PC-3 (cell line): Measurements from ENCODE around the gene PLSCR3. TPM values are rescaled to one million over a fixed set of nuclear protein-coding genes. Genes with fewer than 3 reads are reported as not detected.

Source experiments
- ATAC-seq: fragments of 200-7000 bp; cut with Tn5 transposase; 2 replicates; pipeline ENCODE4 v1.9.1; 2020; ENCODE audit warnings: mild to moderate bottlenecking, moderate library complexity
- BruUV-seq: library from RNA; stranded (reverse); fragments of 400-500 nt; replicated peaks from 2 replicates; lab custom pipeline; 2021; lab: Mats Ljungman, UMichigan
- CTCF ChIA-PET: fragments of 300-600 bp; sonication (Branson Sonifier 250); formaldehyde crosslinking; loops from one replicate; lab custom pipeline; 2022; ENCODE audit warnings: antibody characterized with exemption; lab: Charles Lee
- POLR2A ChIA-PET: fragments of 300-600 bp; sonication (Branson Sonifier 250); formaldehyde crosslinking; loops from one replicate; lab custom pipeline; 2022; ENCODE audit warnings: antibody characterized with exemption; ENCODE audit not compliant: unreplicated experiment; lab: Charles Lee
- DNase-seq: peaks from one replicate; pipeline ENCODE4 v3.0.0-alpha.2; 2015
- H2AFZ ChIP-seq: fragments of 300-600 bp; sonication (generic); 2 replicates; pipeline ENCODE4 v1.6.0; 2016; ENCODE audit warnings: antibody characterized with exemption, low read length
- H3F3A ChIP-seq: fragments of 300-600 bp; sonication (generic); one replicate; pipeline ENCODE4 v1.6.0; 2017; ENCODE audit warnings: antibody characterized with exemption, low read length, control low read depth, mild to moderate bottlenecking; ENCODE audit not compliant: unreplicated experiment
- H3K27ac ChIP-seq: fragments of 300-600 bp; sonication (generic); 2 replicates; pipeline ENCODE4 v1.5.1; 2016; ENCODE audit warnings: mild to moderate bottlenecking, low read length
- H3K27me3 ChIP-seq: fragments of 300-600 bp; sonication (generic); 2 replicates; pipeline ENCODE4 v1.6.1; 2016; ENCODE audit warnings: low read length, mixed read lengths
- H3K36me3 ChIP-seq: fragments of 300-600 bp; sonication (generic); 2 replicates; pipeline ENCODE4 v1.6.1; 2016; ENCODE audit warnings: low read depth, mixed run types, low read length, mixed read lengths
- H3K4me1 ChIP-seq: fragments of 300-600 bp; sonication (generic); 2 replicates; pipeline ENCODE4 v1.5.1; 2016; ENCODE audit warnings: low read length; ENCODE audit not compliant: insufficient read depth
- H3K4me2 ChIP-seq: fragments of 300-600 bp; sonication (generic); 2 replicates; pipeline ENCODE4 v1.6.0; 2016; ENCODE audit warnings: low read length
- H3K4me3 ChIP-seq: fragments of 300-600 bp; sonication (generic); 2 replicates; pipeline ENCODE4 v1.5.1; 2016; ENCODE audit warnings: mild to moderate bottlenecking, low read length, mixed read lengths
- H3K79me2 ChIP-seq: fragments of 300-600 bp; sonication (generic); 2 replicates; pipeline ENCODE4 v1.6.1; 2017; ENCODE audit warnings: low read length, mixed read lengths
- H3K9ac ChIP-seq: fragments of 300-600 bp; sonication (generic); 2 replicates; pipeline ENCODE4 v1.6.0; 2016; ENCODE audit warnings: mild to moderate bottlenecking, low read length
- H3K9me2 ChIP-seq: fragments of 300-600 bp; sonication (generic); replicated peaks from 2 replicates; pipeline ENCODE4 v1.6.1; 2016; ENCODE audit warnings: mixed run types, low read length, mixed read lengths
- H3K9me3 ChIP-seq: fragments of 300-600 bp; sonication (generic); 2 replicates; pipeline ENCODE4 v1.6.1; 2016; ENCODE audit warnings: low read length, mixed read lengths
- H4K20me1 ChIP-seq: fragments of 300-600 bp; sonication (generic); 2 replicates; pipeline ENCODE4 v1.6.1; 2016; ENCODE audit warnings: low read length, mixed read lengths
- CTCF ChIP-seq: fragments of 300-600 bp; sonication (generic); conservative IDR thresholded peaks from 2 replicates; pipeline ENCODE4 v1.5.1; 2017; ENCODE audit warnings: antibody characterized with exemption, low read depth, mild to moderate bottlenecking, low read length
- EZH2 ChIP-seq: fragments of 300-600 bp; sonication (generic); IDR thresholded peaks from one replicate; pipeline ENCODE4 v1.6.1; 2017; ENCODE audit warnings: antibody characterized with exemption, mild to moderate bottlenecking, low read length; ENCODE audit not compliant: unreplicated experiment
- EZH2phosphoT487 ChIP-seq: fragments of 300-600 bp; sonication (generic); IDR thresholded peaks from 2 replicates; pipeline ENCODE4 v1.6.1; 2018; ENCODE audit warnings: mild to moderate bottlenecking, antibody characterized with exemption, low read length, borderline replicate concordance
- intact Hi-C: fragments of 100-400 bp; cut with micrococcal nuclease; formaldehyde crosslinking; loops from 2 replicates; pipeline ENCODE4 v1.9.0; 2023
- total RNA-seq: library from RNA; depleted of rRNA; stranded (reverse); fragments of >200 nt; gene quantifications from 2 replicates; pipeline ENCODE4 v1.2.3, GENCODE V29; 2014

The PLSCR3 gene
- total RNA-seq, 1 experiment from 2014 or later = 62.7 TPM

- H3F3A ChIP-seq = no peaks in the 10 kb centered on the region
- no peaks in the 10 kb centered on the region for H4K20me1 ChIP-seq
- no peaks in the 10 kb centered on the region for H3K79me2 ChIP-seq
- ChIA-PET POLR2A (no interaction called here), CTCF (no interaction called here)
- no peaks in the 10 kb centered on the region for H3K9me2 ChIP-seq
- 0 out of 2 replicates have a peak, but pooled peaks cover under 1% of the 10 kb centered on the region for H3K4me1 ChIP-seq
- intact Hi-C loops = no loop called here
- DNase-seq = no peak
- no peaks in the 10 kb centered on the region for H3K9me3 ChIP-seq
- H3K4me2 ChIP-seq = no peak overlapping the region
- H3K27ac ChIP-seq = no peak overlapping the region
- no TSS peak for BruUV-seq
- H3K36me3 ChIP-seq = no peaks in the 10 kb centered on the region
- ATAC-seq = no peak
- H2AFZ ChIP-seq = no peak overlapping the region
- no peak overlapping the region for H3K4me3 ChIP-seq
- no peak overlapping the region for H3K9ac ChIP-seq
- TF ChIP-seq EZH2phosphoT487 = no peak
- TF ChIP-seq EZH2 = no peak
- TF ChIP-seq CTCF = no peak
- H3K27me3 ChIP-seq = no peaks in the 10 kb centered on the region
Observed at GRCh38 chr17:7431231-7431630, 36.9 kb upstream of the PLSCR3 start.

GRCh38 chr17:7429722-7430121, 35.4 kb upstream of the PLSCR3 start:
- H3K36me3 ChIP-seq = no peaks in the 10 kb centered on the region
- H3K9ac ChIP-seq = no peak overlapping the region
- no peaks in the 10 kb centered on the region for H3K27me3 ChIP-seq
- H3K4me3 ChIP-seq = no peak overlapping the region
- BruUV-seq = no TSS peak
- H3F3A ChIP-seq = no peaks in the 10 kb centered on the region
- no peak for DNase-seq
- no peak overlapping the region for H3K4me2 ChIP-seq
- H3K9me2 ChIP-seq = no peaks in the 10 kb centered on the region
- H3K4me1 ChIP-seq = no peaks in the 10 kb centered on the region
- no peak overlapping the region for H2AFZ ChIP-seq
- ChIA-PET CTCF (no interaction called here), POLR2A (no interaction called here)
- no peak for ATAC-seq
- TF ChIP-seq CTCF = no peak
- TF ChIP-seq EZH2phosphoT487 = no peak
- TF ChIP-seq EZH2 = no peak
- no peak overlapping the region for H3K27ac ChIP-seq
- no peaks in the 10 kb centered on the region for H4K20me1 ChIP-seq
- no peaks in the 10 kb centered on the region for H3K9me3 ChIP-seq
- intact Hi-C loops = no loop called here
- no peaks in the 10 kb centered on the region for H3K79me2 ChIP-seq

GRCh38 chr17:7428557-7428956, 34.2 kb upstream of the PLSCR3 start, which contains the start of gene SPEM3:
Gene SPEM3, plus strand, starts transcription at chr17:7428857. Its CDS starts 46 bp downstream, at chr17:7428903.
- H3K4me2 ChIP-seq = no peak within 1 kb of the TSS
- no peaks in the 10 kb centered on the region for H3K79me2 ChIP-seq
- no peaks in the 10 kb centered on the region for H3K9me3 ChIP-seq
- H3K4me1 ChIP-seq = no peaks in the 10 kb centered on the region
- no peak within 1 kb of the TSS for H3K4me3 ChIP-seq
- H3K36me3 ChIP-seq = no peaks in the 10 kb centered on the region
- H3F3A ChIP-seq = no peaks in the 10 kb centered on the region
- no TSS peak for BruUV-seq
- no peak within 1 kb of the TSS for H3K27ac ChIP-seq
- H3K9ac ChIP-seq = no peak within 1 kb of the TSS
- no peaks in the 10 kb centered on the region for H3K27me3 ChIP-seq
- intact Hi-C loops = no loop called here
- ChIA-PET POLR2A (no interaction called here), CTCF (no interaction called here)
- no peaks in the 10 kb centered on the region for H4K20me1 ChIP-seq
- no peak for ATAC-seq
- no peaks in the 10 kb centered on the region for H3K9me2 ChIP-seq
- no peak within 1 kb of the TSS for H2AFZ ChIP-seq
- DNase-seq = no peak
- TF ChIP-seq CTCF (no peak), EZH2 (no peak), EZH2phosphoT487 (no peak)
